Liver (tissue), 9 donors: ENCODE data around the gene MYO1H. TPM values are rescaled to one million over a fixed set of nuclear protein-coding genes. Genes with fewer than 3 reads are reported as not detected.

Experiments used
- DNase-seq: peaks from one replicate; pipeline ENCODE4 v3.0.0-alpha.2; 2017; ENCODE audit warnings: low spot score
- H3K27ac ChIP-seq, 2 donors: one replicate each; pipeline ENCODE4 v1.7.0; 2013; ENCODE audit warnings: inconsistent platforms in 2 of 2, low read length in 2 of 2, control low read depth in 1 of 2, low read depth in 1 of 2, mild to moderate bottlenecking in 1 of 2
- H3K27me3 ChIP-seq, 4 donors: one replicate each; pipeline versions ENCODE4 v1.6.1 to v1.7.0; 2013; ENCODE audit warnings: low read length in 3 of 4, inconsistent platforms in 1 of 4, mild to moderate bottlenecking in 1 of 4, moderate library complexity in 1 of 4; ENCODE audit not compliant: control insufficient read depth in 4 of 4, insufficient read depth in 4 of 4
- H3K36me3 ChIP-seq, 4 donors: one replicate each; pipeline versions ENCODE4 v1.6.1 to v1.7.0; 2013; ENCODE audit warnings: low read length in 3 of 4, mild to moderate bottlenecking in 3 of 4, low read depth in 1 of 4, moderate library complexity in 1 of 4; ENCODE audit not compliant: control insufficient read depth in 4 of 4, insufficient read depth in 3 of 4
- H3K4me1 ChIP-seq, 4 donors: one replicate each; pipeline versions ENCODE4 v1.6.1 to v1.7.0; 2013; ENCODE audit warnings: low read length in 3 of 4, mild to moderate bottlenecking in 3 of 4, moderate library complexity in 1 of 4; ENCODE audit not compliant: control insufficient read depth in 4 of 4, insufficient read depth in 4 of 4
- H3K4me3 ChIP-seq, 3 donors: one replicate each; pipeline versions ENCODE4 v1.6.1 to v1.7.0; 2013; ENCODE audit warnings: low read length in 3 of 3, control low read depth in 1 of 3, low read depth in 1 of 3, mild to moderate bottlenecking in 1 of 3
- H3K9ac ChIP-seq, 2 donors: one replicate each; pipeline ENCODE4 v1.7.0; 2013; ENCODE audit warnings: low read length in 2 of 2, mild to moderate bottlenecking in 2 of 2, moderate library complexity in 2 of 2, control low read depth in 1 of 2, low read depth in 1 of 2
- H3K9me3 ChIP-seq, 4 donors: one replicate each; pipeline versions ENCODE4 v1.6.1 to v1.7.0; 2013; ENCODE audit warnings: low read length in 3 of 4; ENCODE audit not compliant: control insufficient read depth in 4 of 4
- EGR1 ChIP-seq, 2 donors: IDR thresholded peaks; 2 replicates each; pipeline ENCODE4 v1.6.1; 2016 to 2018; ENCODE audit warnings: antibody characterized with exemption in 2 of 2, low read depth in 2 of 2
- FOXA1 ChIP-seq: IDR thresholded peaks from 2 replicates; pipeline ENCODE4 v1.6.1; 2016; ENCODE audit warnings: antibody characterized with exemption
- FOXA2 ChIP-seq: IDR thresholded peaks from 2 replicates; pipeline ENCODE4 v1.6.1; 2016; ENCODE audit warnings: antibody characterized with exemption
- HNF4A ChIP-seq, 2 donors: conservative IDR thresholded peaks; 2 replicates each; pipeline ENCODE4 v1.6.1; 2016; ENCODE audit warnings: antibody characterized with exemption in 2 of 2, mild to moderate bottlenecking in 2 of 2
- HNF4G ChIP-seq: IDR thresholded peaks from 2 replicates; pipeline ENCODE4 v1.6.1; 2016; ENCODE audit warnings: antibody characterized with exemption
- JUND ChIP-seq, 2 donors: IDR thresholded peaks; 2 replicates each; pipeline ENCODE4 v1.6.1; 2016; ENCODE audit warnings: antibody characterized with exemption in 2 of 2
- RAD21 ChIP-seq, 2 donors: IDR thresholded peaks; 2 replicates each; pipeline ENCODE4 v1.6.1; 2016; ENCODE audit warnings: antibody characterized with exemption in 2 of 2, mild to moderate bottlenecking in 2 of 2
- SP1 ChIP-seq: IDR thresholded peaks from 2 replicates; pipeline ENCODE4 v1.6.1; 2018; ENCODE audit warnings: antibody characterized with exemption, mild to moderate bottlenecking
- TAF1 ChIP-seq: conservative IDR thresholded peaks from 2 replicates; pipeline ENCODE4 v1.6.1; 2016; ENCODE audit warnings: antibody characterized with exemption, mild to moderate bottlenecking
- YY1 ChIP-seq: IDR thresholded peaks from 2 replicates; pipeline ENCODE4 v1.6.1; 2016; ENCODE audit warnings: antibody characterized with exemption, mild to moderate bottlenecking
- WGBS: extraction: QIAGEN DNeasy Blood & Tissue Kit; methylation state at CpG from one replicate; pipeline ENCODE4 v1.1.7; 2013; 5-methylcytosine and 5-hydroxymethylcytosine counted together
- polyA plus RNA-seq, 2 donors: library from polyadenylated mRNA; stranded (reverse) in 1 of 2; unstranded in 1 of 2; fragments of 200-250 nt in 1 of 2; fragments of >200 nt in 1 of 2; fragmentation: Nextera tagmentation in 1 of 2; extraction: Ambion mirVana in 1 of 2; gene quantifications; one replicate each; pipeline versions ENCODE4 v1.2.1 to v1.2.3, GENCODE V29; 2013 to 2015
- total RNA-seq, 2 donors: library from RNA; depleted of rRNA; stranded (reverse); fragments of >200 nt; gene quantifications; one replicate each; pipeline ENCODE4 v1.2.3, GENCODE V29; 2014
- TF ChIP-seq, protein P1 (sequence below): IDR thresholded peaks from 2 replicates; pipeline ENCODE4 v1.6.1; 2016; ENCODE audit warnings: antibody characterized with exemption, mild to moderate bottlenecking
- TF ChIP-seq, protein P2 (sequence below): IDR thresholded peaks from 2 replicates; pipeline ENCODE4 v1.6.1; 2016; ENCODE audit warnings: antibody characterized with exemption
- TF ChIP-seq, protein P3 (sequence below): IDR thresholded peaks from 2 replicates; pipeline ENCODE4 v1.6.1; 2016; ENCODE audit warnings: antibody characterized with exemption
- TF ChIP-seq, protein P4 (sequence below): fragments of 150-350 bp; IDR thresholded peaks from 2 replicates; pipeline ENCODE4 v1.5.1; 2017; ENCODE audit warnings: improper control_type of control experiment, low read depth, low read length; ENCODE audit not compliant: missing input control
- donor health status: healthy.
- donor health status: healthy.
- donor health status: healthy.
- donor health status: healthy.
- donor health status: healthy.

MYO1H gene, protein sequence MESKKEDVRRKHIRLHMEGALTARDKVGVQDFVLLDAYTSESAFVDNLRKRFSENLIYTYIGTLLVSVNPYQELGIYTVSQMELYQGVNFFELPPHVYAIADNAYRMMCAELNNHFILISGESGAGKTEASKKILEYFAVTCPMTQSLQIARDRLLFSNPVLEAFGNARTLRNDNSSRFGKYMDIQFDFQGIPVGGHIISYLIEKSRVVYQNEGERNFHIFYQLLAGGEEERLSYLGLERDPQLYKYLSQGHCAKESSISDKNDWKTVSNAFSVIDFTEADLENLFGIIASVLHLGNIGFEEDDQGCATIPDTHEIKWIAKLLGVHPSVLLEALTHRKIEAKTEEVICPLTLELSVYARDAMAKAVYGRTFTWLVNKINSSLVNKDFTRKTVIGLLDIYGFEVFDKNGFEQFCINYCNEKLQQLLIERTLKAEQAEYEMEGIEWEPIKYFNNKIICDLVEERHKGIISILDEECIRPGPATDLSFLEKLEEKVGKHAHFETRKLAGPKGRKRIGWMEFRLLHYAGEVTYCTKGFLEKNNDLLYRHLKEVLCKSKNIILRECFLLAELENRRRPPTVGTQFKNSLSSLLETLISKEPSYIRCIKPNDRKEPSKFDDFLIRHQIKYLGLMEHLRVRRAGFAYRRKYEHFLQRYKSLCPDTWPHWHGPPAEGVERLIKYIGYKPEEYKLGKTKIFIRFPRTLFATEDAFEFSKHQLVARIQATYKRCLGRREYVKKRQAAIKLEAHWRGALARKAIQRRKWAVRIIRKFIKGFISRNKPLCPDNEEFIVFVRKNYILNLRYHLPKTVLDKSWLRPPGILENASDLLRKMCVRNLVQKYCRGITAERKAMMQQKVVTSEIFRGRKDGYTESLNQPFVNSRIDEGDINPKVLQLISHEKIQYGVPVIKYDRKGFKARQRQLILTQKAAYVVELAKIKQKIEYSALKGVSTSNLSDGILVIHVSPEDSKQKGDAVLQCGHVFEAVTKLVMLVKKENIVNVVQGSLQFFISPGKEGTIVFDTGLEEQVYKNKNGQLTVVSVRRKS
- not detected for total RNA-seq
- polyA plus RNA-seq = not detected

DNA sequence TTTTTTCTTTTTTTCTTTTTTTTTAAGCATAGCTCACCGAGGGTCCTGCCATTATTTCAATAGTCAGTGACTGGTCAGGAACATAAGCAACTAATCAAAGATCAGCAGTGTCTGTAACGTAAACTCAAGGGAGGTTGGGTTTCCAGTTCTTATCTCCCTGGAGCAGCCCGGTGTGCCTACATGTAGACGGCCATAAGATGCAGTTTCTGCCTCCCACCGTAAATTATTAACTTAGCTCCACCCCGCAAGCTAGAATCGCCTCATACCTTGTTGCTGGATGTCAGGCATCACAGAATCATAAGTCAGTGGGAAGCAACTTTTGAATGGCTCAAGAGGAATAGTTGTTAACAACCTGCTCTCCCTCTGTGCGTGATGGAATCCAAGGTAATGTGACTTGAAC is at the start of gene MYO1H:
Gene MYO1H (plus strand): TSS at position 312 of the 400 bp plus-strand sequence. CDS start 61 bp downstream, at position 373.
- Histone ChIP-seq H3K9ac (no peak within 1 kb of the TSS), H3K4me3 (no peak within 1 kb of the TSS), H3K36me3 (no peaks in the 10 kb centered on the region), H3K4me1 (no peaks in the 10 kb centered on the region), H3K9me3 (peaks cover 0 to 3% (median 0%) of the 10 kb centered on the region in 4 donors), H3K27me3 (no peaks in the 10 kb centered on the region), H3K27ac (no peak within 1 kb of the TSS)
- WGBS = 64% methylated on average over 8 of the region's 8 CpGs
- TF ChIP-seq, protein P1, sequence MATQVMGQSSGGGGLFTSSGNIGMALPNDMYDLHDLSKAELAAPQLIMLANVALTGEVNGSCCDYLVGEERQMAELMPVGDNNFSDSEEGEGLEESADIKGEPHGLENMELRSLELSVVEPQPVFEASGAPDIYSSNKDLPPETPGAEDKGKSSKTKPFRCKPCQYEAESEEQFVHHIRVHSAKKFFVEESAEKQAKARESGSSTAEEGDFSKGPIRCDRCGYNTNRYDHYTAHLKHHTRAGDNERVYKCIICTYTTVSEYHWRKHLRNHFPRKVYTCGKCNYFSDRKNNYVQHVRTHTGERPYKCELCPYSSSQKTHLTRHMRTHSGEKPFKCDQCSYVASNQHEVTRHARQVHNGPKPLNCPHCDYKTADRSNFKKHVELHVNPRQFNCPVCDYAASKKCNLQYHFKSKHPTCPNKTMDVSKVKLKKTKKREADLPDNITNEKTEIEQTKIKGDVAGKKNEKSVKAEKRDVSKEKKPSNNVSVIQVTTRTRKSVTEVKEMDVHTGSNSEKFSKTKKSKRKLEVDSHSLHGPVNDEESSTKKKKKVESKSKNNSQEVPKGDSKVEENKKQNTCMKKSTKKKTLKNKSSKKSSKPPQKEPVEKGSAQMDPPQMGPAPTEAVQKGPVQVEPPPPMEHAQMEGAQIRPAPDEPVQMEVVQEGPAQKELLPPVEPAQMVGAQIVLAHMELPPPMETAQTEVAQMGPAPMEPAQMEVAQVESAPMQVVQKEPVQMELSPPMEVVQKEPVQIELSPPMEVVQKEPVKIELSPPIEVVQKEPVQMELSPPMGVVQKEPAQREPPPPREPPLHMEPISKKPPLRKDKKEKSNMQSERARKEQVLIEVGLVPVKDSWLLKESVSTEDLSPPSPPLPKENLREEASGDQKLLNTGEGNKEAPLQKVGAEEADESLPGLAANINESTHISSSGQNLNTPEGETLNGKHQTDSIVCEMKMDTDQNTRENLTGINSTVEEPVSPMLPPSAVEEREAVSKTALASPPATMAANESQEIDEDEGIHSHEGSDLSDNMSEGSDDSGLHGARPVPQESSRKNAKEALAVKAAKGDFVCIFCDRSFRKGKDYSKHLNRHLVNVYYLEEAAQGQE = no peak
- TF ChIP-seq RAD21 (IDR thresholded peaks at IDR 0.05) = no peak
- TF ChIP-seq YY1 = no peak
- no peak for TF ChIP-seq TAF1
- TF ChIP-seq HNF4A (conservative IDR thresholded peaks at IDR 0.05) = no peak
- no peak for TF ChIP-seq EGR1 (IDR thresholded peaks at IDR 0.05; ENCODE audit: low read depth in 2 of 2)
- no peak for TF ChIP-seq FOXA2
- TF ChIP-seq FOXA1 = no peak
- DNase-seq = no peak

DNA sequence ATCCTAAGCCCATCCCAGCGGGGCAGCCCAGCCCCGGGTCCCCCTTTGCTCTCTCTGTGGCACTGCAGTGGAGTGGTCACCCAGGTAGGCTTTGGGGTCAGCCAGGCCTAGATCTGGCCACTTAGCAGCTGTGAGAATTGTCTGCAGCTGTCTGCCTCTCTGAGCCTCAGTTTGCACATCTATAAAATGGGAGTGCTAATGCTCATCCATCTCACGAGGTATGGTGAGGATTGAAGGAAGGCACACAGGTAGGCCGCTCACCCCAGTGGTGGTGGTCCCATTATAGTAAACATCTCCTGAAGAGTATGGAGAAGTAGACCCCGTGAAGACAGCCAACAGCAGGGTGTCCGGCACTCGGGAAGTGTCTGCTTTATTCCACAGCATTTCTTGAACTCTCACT is 47.9 kb upstream of the MYO1H start:
- H3K9ac ChIP-seq = no peak overlapping the region
- H3K27ac ChIP-seq = no peak overlapping the region
- H3K27me3 ChIP-seq = no peaks in the 10 kb centered on the region
- TF ChIP-seq, protein P2, sequence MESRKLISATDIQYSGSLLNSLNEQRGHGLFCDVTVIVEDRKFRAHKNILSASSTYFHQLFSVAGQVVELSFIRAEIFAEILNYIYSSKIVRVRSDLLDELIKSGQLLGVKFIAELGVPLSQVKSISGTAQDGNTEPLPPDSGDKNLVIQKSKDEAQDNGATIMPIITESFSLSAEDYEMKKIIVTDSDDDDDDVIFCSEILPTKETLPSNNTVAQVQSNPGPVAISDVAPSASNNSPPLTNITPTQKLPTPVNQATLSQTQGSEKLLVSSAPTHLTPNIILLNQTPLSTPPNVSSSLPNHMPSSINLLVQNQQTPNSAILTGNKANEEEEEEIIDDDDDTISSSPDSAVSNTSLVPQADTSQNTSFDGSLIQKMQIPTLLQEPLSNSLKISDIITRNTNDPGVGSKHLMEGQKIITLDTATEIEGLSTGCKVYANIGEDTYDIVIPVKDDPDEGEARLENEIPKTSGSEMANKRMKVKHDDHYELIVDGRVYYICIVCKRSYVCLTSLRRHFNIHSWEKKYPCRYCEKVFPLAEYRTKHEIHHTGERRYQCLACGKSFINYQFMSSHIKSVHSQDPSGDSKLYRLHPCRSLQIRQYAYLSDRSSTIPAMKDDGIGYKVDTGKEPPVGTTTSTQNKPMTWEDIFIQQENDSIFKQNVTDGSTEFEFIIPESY = no peak
- no peak for TF ChIP-seq JUND (IDR thresholded peaks at IDR 0.05)
- no peak for TF ChIP-seq YY1
- no peak for TF ChIP-seq FOXA1
- TF ChIP-seq, protein P3, sequence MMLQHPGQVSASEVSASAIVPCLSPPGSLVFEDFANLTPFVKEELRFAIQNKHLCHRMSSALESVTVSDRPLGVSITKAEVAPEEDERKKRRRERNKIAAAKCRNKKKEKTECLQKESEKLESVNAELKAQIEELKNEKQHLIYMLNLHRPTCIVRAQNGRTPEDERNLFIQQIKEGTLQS = no peak
- no peak for TF ChIP-seq FOXA2
- TF ChIP-seq, protein P4, sequence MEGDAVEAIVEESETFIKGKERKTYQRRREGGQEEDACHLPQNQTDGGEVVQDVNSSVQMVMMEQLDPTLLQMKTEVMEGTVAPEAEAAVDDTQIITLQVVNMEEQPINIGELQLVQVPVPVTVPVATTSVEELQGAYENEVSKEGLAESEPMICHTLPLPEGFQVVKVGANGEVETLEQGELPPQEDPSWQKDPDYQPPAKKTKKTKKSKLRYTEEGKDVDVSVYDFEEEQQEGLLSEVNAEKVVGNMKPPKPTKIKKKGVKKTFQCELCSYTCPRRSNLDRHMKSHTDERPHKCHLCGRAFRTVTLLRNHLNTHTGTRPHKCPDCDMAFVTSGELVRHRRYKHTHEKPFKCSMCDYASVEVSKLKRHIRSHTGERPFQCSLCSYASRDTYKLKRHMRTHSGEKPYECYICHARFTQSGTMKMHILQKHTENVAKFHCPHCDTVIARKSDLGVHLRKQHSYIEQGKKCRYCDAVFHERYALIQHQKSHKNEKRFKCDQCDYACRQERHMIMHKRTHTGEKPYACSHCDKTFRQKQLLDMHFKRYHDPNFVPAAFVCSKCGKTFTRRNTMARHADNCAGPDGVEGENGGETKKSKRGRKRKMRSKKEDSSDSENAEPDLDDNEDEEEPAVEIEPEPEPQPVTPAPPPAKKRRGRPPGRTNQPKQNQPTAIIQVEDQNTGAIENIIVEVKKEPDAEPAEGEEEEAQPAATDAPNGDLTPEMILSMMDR = no peak
- TF ChIP-seq, protein P1 = no peak
- TF ChIP-seq SP1 = no peak
- TF ChIP-seq HNF4G = no peak
- H3K36me3 ChIP-seq = no peaks in the 10 kb centered on the region
- 95% methylated on average over 7 of the region's 7 CpGs for WGBS
- no peaks in the 10 kb centered on the region for H3K9me3 ChIP-seq
- DNase-seq = no peak
- H3K4me1 ChIP-seq = peaks cover 0 to 14% (median 8%) of the 10 kb centered on the region in 4 donors
- H3K4me3 ChIP-seq = no peak overlapping the region
